CD1c-positive myeloid dendritic cell (primary cell): ENCODE measurements around the gene PTBP3.

Source experiments
- DNase-seq: peaks from one replicate; pipeline ENCODE4 v3.0.0-alpha.2; 2016; ENCODE audit errors: extremely low spot score

The PTBP3 gene

GRCh38 chr9:112360047-112360804 lies 26.8 kb upstream of the PTBP3 start:
- DNase-seq, result no peak

GRCh38 chr9:112355427-112355897 lies 22.0 kb upstream of the PTBP3 start:
- DNase-seq, result no peak

GRCh38 chr9:112354081-112354743 lies 20.8 kb upstream of the PTBP3 start:
- no peak for DNase-seq

- DNase-seq, result no peak
Measured at GRCh38 chr9:112352209-112352608, 18.8 kb upstream of the PTBP3 start.

GRCh38 chr9:112351184-112351583 lies 17.8 kb upstream of the PTBP3 start:
- no peak for DNase-seq

- no peak for DNase-seq
Measured at GRCh38 chr9:112349008-112349333, 15.6 kb upstream of the PTBP3 start.

- peak; percentile 75 for DNase-seq
Measured at GRCh38 chr9:112348257-112349007, 15.0 kb upstream of the PTBP3 start.

GRCh38 chr9:112341730-112342129 lies 8.3 kb upstream of the PTBP3 start:
- no peak for DNase-seq

GRCh38 chr9:112339886-112340285 lies 6.5 kb upstream of the PTBP3 start:
- no peak for DNase-seq

GRCh38 chr9:112338561-112338960 lies 5.1 kb upstream of the PTBP3 start:
- DNase-seq, result no peak

- DNase-seq, result no peak
Measured at GRCh38 chr9:112337547-112337946, 4.1 kb upstream of the PTBP3 start.

- DNase-seq, result peak; percentile 38
Measured at GRCh38 chr9:112334432-112334841, 1.0 kb upstream of the PTBP3 start.

- peak; percentile 97 for DNase-seq
Measured at GRCh38 chr9:112333639-112334431, 416 bp upstream of the PTBP3 start.

GRCh38 chr9:112332674-112332976 lies 794 bp downstream of the PTBP3 start:
- DNase-seq, result no peak

GRCh38 chr9:112332214-112332613 lies 1.2 kb downstream of the PTBP3 start:
- peak; percentile 17 for DNase-seq

GRCh38 chr9:112331674-112331952 lies 1.8 kb downstream of the PTBP3 start:
- no peak for DNase-seq

- no peak for DNase-seq
Measured at GRCh38 chr9:112328545-112328944, 4.9 kb downstream of the PTBP3 start.

GRCh38 chr9:112327718-112328450 lies 5.5 kb downstream of the PTBP3 start:
- peak; percentile 12 for DNase-seq

- no peak for DNase-seq
Measured at GRCh38 chr9:112326194-112326593, 7.2 kb downstream of the PTBP3 start.

- no peak for DNase-seq
Measured at GRCh38 chr9:112325600-112325999, 7.8 kb downstream of the PTBP3 start.

- no peak for DNase-seq
Measured at GRCh38 chr9:112325127-112325526, 8.3 kb downstream of the PTBP3 start.
